ENCODE data around the gene PEAK3. TPM values are rescaled to one million over a fixed set of nuclear protein-coding genes. Genes with fewer than 3 reads are reported as not detected.
A peak's percentile ranks its signal among the peaks of the same experiment; 100 is the strongest.

PEAK3 gene
- total and polyA plus RNA-seq, 10 of the 15 experiments (the other 5 are each of a cell fraction or from before 2014, with no cell fraction given) = 0.03 to 0.10 (median 0.05) TPM; not detected in 7

DNA sequence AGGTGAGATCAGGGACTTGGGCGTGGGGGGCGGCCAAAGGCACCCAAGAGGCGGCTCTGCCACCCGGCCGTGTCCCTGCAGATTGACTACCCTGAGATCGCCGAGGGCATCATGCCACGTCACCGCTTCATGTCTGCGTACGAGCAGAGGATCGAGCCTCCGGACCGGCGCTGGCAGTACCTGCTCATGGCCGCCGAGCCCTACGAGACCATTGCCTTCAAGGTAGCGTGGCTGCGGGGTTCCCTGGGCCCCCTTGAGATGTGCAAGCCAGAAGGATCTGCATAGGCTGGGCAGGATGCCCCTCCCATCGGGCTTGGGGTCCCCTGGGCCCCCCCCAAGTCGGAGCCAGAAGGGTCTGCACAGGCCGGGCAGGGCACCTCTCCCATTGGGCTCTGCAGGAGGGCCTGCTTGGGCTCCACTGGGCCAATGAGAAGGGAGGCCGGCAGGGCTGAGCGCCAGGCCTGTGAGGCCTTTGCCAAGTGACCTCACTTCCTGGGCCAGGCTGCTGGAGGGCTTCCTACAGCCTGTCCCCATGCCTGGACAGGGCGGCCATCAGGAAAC, 35.1 kb downstream of the PEAK3 start:
- no peak overlapping the region for H3K27ac ChIP-seq (ENCODE audit: control insufficient read depth, insufficient read depth)
- no peaks in the 10 kb centered on the region for H3K4me1 ChIP-seq (ENCODE audit: control insufficient read depth, insufficient read depth, low read length)
- H4K20me1 ChIP-seq (ENCODE audit: control insufficient read depth, insufficient read depth) = peaks cover 8% of the 10 kb centered on the region
- ATAC-seq (no peak), FAIRE-seq (no peak), DNase-seq (ENCODE audit: low read depth, low spot score) (no peak)
- BruUV-seq (replicated peaks) = no TSS peak
- H3K4me3 ChIP-seq = no peak overlapping the region
- H3K4me2 ChIP-seq (ENCODE audit: control insufficient read depth, insufficient read depth) = no peak overlapping the region
- in situ Hi-C loops (cut with MboI) (no loop called here), intact Hi-C loops (cut with micrococcal nuclease; ENCODE audit: unreplicated experiment) (no loop called here)
- ChIA-PET RAD21 (ENCODE audit: unreplicated experiment) (no interaction called here), POLR2A (no interaction called here), CTCF (no interaction called here), SMC1A (ENCODE audit: uncharacterized antibody, unreplicated experiment) (no interaction called here)
- peaks cover 13% of the 10 kb centered on the region for H3K79me2 ChIP-seq (ENCODE audit: control insufficient read depth, insufficient read depth, low read length)
- no peaks in the 10 kb centered on the region; the same call in 2 of the 3 replicates for H3K9me3 ChIP-seq (replicated peaks; ENCODE audit: control insufficient read depth, insufficient read depth, low read length)
- peaks cover 0 to 3% of the 10 kb centered on the region in 2 experiments; a peak in 2 of 4 replicates for H3K27me3 ChIP-seq (replicated peaks in 1 of 2; ENCODE audit: control insufficient read depth in 2 of 2, insufficient read depth in 2 of 2, low read length in 1 of 2)
- peaks cover 5 to 53% of the 10 kb centered on the region in 2 experiments; a peak in 3 of 4 replicates for H3K36me3 ChIP-seq (ENCODE audit: control insufficient read depth in 2 of 2, insufficient read depth in 2 of 2, low read length in 1 of 2)
- WGBS (ENCODE audit: insufficient coverage, insufficient replicate concordance, low lambda C conversion rate, missing lambda C conversion rate) = 83% methylated on average over 26 of the region's 26 CpGs
- H3K9ac ChIP-seq (ENCODE audit: control insufficient read depth, insufficient read depth, low read length) = no peak overlapping the region
- no peak for TF ChIP-seq SPI1 (IDR thresholded peaks at IDR 0.05; ENCODE audit: borderline replicate concordance, insufficient read depth, low read depth, low read length)
- TF ChIP-seq, protein P1, sequence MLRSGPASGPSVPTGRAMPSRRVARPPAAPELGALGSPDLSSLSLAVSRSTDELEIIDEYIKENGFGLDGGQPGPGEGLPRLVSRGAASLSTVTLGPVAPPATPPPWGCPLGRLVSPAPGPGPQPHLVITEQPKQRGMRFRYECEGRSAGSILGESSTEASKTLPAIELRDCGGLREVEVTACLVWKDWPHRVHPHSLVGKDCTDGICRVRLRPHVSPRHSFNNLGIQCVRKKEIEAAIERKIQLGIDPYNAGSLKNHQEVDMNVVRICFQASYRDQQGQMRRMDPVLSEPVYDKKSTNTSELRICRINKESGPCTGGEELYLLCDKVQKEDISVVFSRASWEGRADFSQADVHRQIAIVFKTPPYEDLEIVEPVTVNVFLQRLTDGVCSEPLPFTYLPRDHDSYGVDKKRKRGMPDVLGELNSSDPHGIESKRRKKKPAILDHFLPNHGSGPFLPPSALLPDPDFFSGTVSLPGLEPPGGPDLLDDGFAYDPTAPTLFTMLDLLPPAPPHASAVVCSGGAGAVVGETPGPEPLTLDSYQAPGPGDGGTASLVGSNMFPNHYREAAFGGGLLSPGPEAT (IDR thresholded peaks at IDR 0.05; ENCODE audit: low read depth) = no peak
- no peak for TF ChIP-seq TARDBP (IDR thresholded peaks at IDR 0.05; ENCODE audit: borderline replicate concordance)
- TF ChIP-seq ZNF622 (IDR thresholded peaks at IDR 0.05) = no peak
- TF ChIP-seq POLR2A (IDR thresholded peaks at IDR 0.05; ENCODE audit: low read depth, low read length) = peak; percentile 56
- H2AFZ ChIP-seq (ENCODE audit: control insufficient read depth, low read depth, low read length) = no peak overlapping the region

DNA sequence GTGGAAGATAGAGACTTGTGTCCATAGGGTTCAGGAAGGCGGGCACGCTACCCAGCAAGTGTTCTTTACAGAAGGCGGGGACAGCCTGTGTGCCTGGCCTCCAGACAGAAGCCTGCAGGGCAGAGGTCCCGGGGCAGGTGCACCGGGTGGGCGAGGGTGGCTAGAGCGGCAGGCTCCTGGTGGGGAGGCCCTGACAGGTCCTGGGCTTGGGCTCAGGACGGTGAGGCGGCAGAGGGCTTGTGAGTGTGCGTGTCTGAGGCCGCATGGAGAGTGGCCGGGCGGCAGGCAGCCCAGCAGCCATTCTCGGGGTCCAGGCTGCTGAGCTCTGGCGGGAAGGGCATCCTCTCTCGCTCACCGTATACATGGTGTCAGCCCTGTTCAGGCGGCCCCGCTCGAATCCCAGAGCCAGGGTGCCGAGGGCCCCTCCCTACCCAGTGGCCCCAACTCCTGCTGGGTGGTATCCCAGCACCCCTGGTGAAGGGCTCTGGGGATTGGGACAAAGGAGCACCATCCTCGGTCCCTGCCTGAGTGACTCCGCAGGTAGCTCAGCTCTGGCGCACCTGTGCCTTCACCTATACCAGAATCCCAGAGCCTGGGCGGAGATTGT, 35.9 kb downstream of the PEAK3 start:
- SMC1A ChIA-PET (ENCODE audit: uncharacterized antibody, unreplicated experiment) = no interaction called here
- TF ChIP-seq, protein P2, sequence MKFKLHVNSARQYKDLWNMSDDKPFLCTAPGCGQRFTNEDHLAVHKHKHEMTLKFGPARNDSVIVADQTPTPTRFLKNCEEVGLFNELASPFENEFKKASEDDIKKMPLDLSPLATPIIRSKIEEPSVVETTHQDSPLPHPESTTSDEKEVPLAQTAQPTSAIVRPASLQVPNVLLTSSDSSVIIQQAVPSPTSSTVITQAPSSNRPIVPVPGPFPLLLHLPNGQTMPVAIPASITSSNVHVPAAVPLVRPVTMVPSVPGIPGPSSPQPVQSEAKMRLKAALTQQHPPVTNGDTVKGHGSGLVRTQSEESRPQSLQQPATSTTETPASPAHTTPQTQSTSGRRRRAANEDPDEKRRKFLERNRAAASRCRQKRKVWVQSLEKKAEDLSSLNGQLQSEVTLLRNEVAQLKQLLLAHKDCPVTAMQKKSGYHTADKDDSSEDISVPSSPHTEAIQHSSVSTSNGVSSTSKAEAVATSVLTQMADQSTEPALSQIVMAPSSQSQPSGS (IDR thresholded peaks at IDR 0.05; ENCODE audit: low read length) = no peak
- TF ChIP-seq MTA3 (IDR thresholded peaks at IDR 0.05; ENCODE audit: borderline replicate concordance, low read length) = no peak
- TF ChIP-seq, protein P3, sequence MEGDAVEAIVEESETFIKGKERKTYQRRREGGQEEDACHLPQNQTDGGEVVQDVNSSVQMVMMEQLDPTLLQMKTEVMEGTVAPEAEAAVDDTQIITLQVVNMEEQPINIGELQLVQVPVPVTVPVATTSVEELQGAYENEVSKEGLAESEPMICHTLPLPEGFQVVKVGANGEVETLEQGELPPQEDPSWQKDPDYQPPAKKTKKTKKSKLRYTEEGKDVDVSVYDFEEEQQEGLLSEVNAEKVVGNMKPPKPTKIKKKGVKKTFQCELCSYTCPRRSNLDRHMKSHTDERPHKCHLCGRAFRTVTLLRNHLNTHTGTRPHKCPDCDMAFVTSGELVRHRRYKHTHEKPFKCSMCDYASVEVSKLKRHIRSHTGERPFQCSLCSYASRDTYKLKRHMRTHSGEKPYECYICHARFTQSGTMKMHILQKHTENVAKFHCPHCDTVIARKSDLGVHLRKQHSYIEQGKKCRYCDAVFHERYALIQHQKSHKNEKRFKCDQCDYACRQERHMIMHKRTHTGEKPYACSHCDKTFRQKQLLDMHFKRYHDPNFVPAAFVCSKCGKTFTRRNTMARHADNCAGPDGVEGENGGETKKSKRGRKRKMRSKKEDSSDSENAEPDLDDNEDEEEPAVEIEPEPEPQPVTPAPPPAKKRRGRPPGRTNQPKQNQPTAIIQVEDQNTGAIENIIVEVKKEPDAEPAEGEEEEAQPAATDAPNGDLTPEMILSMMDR (IDR thresholded peaks at IDR 0.05 in 2 of 3, conservative IDR thresholded peaks at IDR 0.05 in 1 of 3; ENCODE audit: control insufficient read depth in 2 of 3, extremely low read depth in 1 of 3, insufficient read depth in 1 of 3, low read depth in 3 of 3, low read length in 3 of 3) = no peak
- no peak for TF ChIP-seq JUND (IDR thresholded peaks at IDR 0.05; ENCODE audit: low read depth, low read length)
- no peak for TF ChIP-seq GATAD2B (conservative IDR thresholded peaks at IDR 0.05; ENCODE audit: low read depth)
- no peak for TF ChIP-seq BRCA1 (IDR thresholded peaks at IDR 0.05; ENCODE audit: low read depth, low read length)
- TF ChIP-seq CHD4 (IDR thresholded peaks at IDR 0.05) = no peak

More for the DNA sequence above, 35.9 kb downstream of the PEAK3 start:
- no peaks in the 10 kb centered on the region for H3K9me3 ChIP-seq (replicated peaks; ENCODE audit: control insufficient read depth, insufficient read depth, low read length)
- POLR2A ChIA-PET = no interaction called here
- H3K4me3 ChIP-seq = no peak overlapping the region
- ATAC-seq = no peak
- no peak overlapping the region for H2AFZ ChIP-seq (ENCODE audit: control insufficient read depth, low read depth, low read length)
- no peaks in the 10 kb centered on the region for H3K4me1 ChIP-seq (ENCODE audit: control insufficient read depth, insufficient read depth, low read length)
- H4K20me1 ChIP-seq (ENCODE audit: control insufficient read depth, insufficient read depth) = peaks cover 15% of the 10 kb centered on the region
- RAD21 ChIA-PET (ENCODE audit: unreplicated experiment) = interaction anchor here (0.6 kb wide), 1 partner anchor 14 kb away, joined by 3 read pairs; no protein-coding TSS in a partner anchor
- in situ Hi-C loops (cut with MboI) = no loop called here
- no peak overlapping the region for H3K9ac ChIP-seq (ENCODE audit: control insufficient read depth, insufficient read depth, low read length)
- intact Hi-C loops (cut with micrococcal nuclease; ENCODE audit: unreplicated experiment) = no loop called here
- H3K79me2 ChIP-seq (ENCODE audit: control insufficient read depth, insufficient read depth, low read length) = peaks cover 20% of the 10 kb centered on the region
- CTCF ChIA-PET = no interaction called here
- no peak for FAIRE-seq
- 92% methylated on average over 25 of the region's 25 CpGs for WGBS (ENCODE audit: insufficient coverage, insufficient replicate concordance, low lambda C conversion rate, missing lambda C conversion rate)
- BruUV-seq (replicated peaks) = no TSS peak
- H3K27me3 ChIP-seq (replicated peaks in 1 of 2; ENCODE audit: control insufficient read depth in 2 of 2, insufficient read depth in 2 of 2, low read length in 1 of 2) = no peaks in the 10 kb centered on the region; a peak in 1 of 4 replicates
- no peak for DNase-seq (ENCODE audit: low read depth, low spot score)
- H3K36me3 ChIP-seq (ENCODE audit: control insufficient read depth in 2 of 2, insufficient read depth in 2 of 2, low read length in 1 of 2) = peaks cover 8 to 53% of the 10 kb centered on the region in 2 experiments; a peak in 3 of 4 replicates
- H3K4me2 ChIP-seq (ENCODE audit: control insufficient read depth, insufficient read depth) = no peak overlapping the region
- no peak overlapping the region for H3K27ac ChIP-seq (ENCODE audit: control insufficient read depth, insufficient read depth)
